Lower leg skin (tissue), 4 donors: Measurements from ENCODE around the gene SMIM28. TPM values are rescaled to one million over a fixed set of nuclear protein-coding genes. Genes with fewer than 3 reads are reported as not detected.

ENCODE experiments used
- DNase-seq, 2 donors: peaks; one replicate each; pipeline ENCODE4 v3.0.0-alpha.2; 2019; ENCODE audit warnings: low spot score in 2 of 2
- H3K4me3 ChIP-seq: fragments of 200-600 bp; sonication (generic); 2 replicates; pipeline ENCODE4 v1.5.1; 2017; ENCODE audit warnings: mild to moderate bottlenecking, low read depth; ENCODE audit not compliant: poor library complexity, severe bottlenecking
- POLR2A ChIP-seq, 2 donors: fragments of 450-650 bp; IDR thresholded peaks; one replicate each; pipeline ENCODE4 v1.6.1; 2016 to 2017; ENCODE audit warnings: antibody characterized with exemption in 2 of 2, mild to moderate bottlenecking in 1 of 2, moderate library complexity in 1 of 2
- whole genome bisulfite sequencing, 2 donors: methylation state at CpG; one replicate each; pipeline ENCODE4 v1.1.5; 2018; 5-methylcytosine and 5-hydroxymethylcytosine counted together
- intact Hi-C: fragments of 100-400 bp; cut with DNase I; formaldehyde crosslinking; loops from one replicate; pipeline ENCODE4 v1.15.0; 2023; ENCODE audit warnings: low total_unique reads
- total RNA-seq, 4 donors: library from RNA; depleted of rRNA; stranded (reverse); fragments of >200 nt; gene quantifications; one replicate each; pipeline ENCODE4 v1.1.0, GENCODE V29; 2016
- TF ChIP-seq, protein P1 (sequence below), 3 donors: fragments of 450-650 bp; IDR thresholded peaks; one replicate each; pipeline ENCODE4 v1.5.1; 2016; ENCODE audit warnings: antibody characterized with exemption in 3 of 3, mild to moderate bottlenecking in 3 of 3, moderate library complexity in 2 of 3

The SMIM28 gene
- total RNA-seq, result not detected

DNA sequence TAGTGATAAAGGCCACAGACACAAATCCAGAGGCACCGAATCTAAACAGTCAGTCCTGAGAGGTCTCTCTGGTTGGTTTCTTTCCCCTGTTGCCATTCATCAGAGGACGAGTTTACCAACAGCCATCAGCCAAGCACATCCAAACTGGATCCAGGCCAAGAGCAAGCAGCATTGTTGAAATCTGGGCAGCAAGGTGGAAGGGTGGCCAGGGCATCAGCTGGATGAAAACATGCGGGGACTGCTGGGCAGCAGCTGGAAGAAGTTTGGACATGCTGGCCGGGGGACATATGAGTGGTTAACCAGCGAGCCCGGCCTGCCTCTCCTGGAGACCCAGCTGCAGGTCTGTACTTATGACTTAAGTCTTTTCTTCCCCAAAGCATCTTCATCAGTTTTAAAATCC is at the start of gene SMIM28:
SMIM28 (plus strand) TSS at position 62 of the 400 bp plus-strand sequence; CDS start at position 230, 168 bp downstream.
- TF ChIP-seq POLR2A (IDR thresholded peaks at IDR 0.05), result no peak
- TF ChIP-seq, protein P1, sequence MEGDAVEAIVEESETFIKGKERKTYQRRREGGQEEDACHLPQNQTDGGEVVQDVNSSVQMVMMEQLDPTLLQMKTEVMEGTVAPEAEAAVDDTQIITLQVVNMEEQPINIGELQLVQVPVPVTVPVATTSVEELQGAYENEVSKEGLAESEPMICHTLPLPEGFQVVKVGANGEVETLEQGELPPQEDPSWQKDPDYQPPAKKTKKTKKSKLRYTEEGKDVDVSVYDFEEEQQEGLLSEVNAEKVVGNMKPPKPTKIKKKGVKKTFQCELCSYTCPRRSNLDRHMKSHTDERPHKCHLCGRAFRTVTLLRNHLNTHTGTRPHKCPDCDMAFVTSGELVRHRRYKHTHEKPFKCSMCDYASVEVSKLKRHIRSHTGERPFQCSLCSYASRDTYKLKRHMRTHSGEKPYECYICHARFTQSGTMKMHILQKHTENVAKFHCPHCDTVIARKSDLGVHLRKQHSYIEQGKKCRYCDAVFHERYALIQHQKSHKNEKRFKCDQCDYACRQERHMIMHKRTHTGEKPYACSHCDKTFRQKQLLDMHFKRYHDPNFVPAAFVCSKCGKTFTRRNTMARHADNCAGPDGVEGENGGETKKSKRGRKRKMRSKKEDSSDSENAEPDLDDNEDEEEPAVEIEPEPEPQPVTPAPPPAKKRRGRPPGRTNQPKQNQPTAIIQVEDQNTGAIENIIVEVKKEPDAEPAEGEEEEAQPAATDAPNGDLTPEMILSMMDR (IDR thresholded peaks at IDR 0.05), result no peak
- 75 to 87% methylated on average over 6 of the region's 6 CpGs for WGBS, 2 donors
- H3K4me3 ChIP-seq, result no peak within 1 kb of the TSS
- DNase-seq, result no peak
- intact Hi-C loops, result no loop called here

DNA sequence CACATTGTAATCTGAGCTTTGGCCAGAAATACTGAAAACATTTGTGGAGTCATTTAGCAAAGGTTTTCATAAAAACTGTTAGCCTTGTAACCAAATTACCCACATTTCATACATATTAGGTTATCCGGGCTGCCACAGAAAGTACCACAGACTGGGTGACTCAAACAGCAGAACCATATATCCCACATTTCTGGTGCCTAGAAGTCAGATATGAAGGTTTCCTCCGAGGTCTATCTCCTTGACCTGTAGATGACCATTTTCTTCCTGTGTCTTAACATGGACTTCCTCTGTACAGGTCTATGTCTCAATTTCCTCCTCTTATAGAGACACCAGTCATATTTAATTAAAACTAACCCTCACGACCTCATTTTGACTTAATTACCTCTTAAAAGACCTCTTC is 49.5 kb upstream of the SMIM28 start:
- WGBS, 2 donors, result 61 to 67% methylated on average over 3 of the region's 3 CpGs

DNA sequence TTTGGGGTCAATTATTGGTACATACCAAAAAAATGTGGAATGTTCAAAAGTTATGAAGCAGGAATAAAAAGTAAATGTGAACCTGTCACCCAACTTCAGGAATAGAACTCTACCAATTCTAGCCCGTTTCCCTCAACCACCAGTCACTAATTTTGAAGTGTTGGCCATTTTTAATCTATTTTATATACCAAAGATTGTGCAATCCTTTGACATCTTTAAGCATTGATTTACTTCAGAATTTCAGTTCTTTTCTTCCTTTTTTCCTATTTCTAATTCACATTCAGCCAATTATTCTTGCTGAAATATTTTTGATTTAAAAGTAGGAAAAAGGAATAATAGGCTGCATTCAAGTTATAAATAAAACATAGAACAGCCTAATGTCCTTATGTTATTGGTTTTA is 46.9 kb upstream of the SMIM28 start:
- H3K4me3 ChIP-seq, result no peak overlapping the region
- 92 to 93% methylated on average over 1 of the region's 1 CpG for WGBS, 2 donors

More for the DNA sequence above, 49.5 kb upstream of the SMIM28 start:
- TF ChIP-seq POLR2A (IDR thresholded peaks at IDR 0.05), result no peak
- TF ChIP-seq, protein P1 (IDR thresholded peaks at IDR 0.05), result no peak
- DNase-seq, result no peak
- intact Hi-C loops, result no loop called here
- no peak overlapping the region for H3K4me3 ChIP-seq

DNA sequence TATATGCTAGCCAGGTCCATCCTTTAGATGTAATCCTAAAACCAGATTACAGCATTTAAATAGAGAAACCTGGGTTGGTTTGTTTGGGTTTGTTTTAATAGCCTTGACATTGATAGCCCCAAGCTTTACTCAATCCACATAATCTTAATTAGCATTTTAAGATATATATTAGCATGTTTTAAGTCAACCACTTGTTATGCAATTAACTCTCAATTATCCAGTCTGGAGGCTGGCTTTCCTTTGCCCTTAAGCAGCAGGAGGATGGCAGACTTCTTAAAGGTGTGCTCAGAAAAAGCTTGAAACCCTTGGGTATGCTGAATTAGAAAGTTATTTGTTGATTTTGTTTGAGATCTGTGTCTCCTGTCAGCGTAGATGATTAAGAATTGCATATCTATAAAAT is 46.3 kb upstream of the SMIM28 start:
- TF ChIP-seq, protein P1 (IDR thresholded peaks at IDR 0.05), result no peak
- no peak for TF ChIP-seq POLR2A (IDR thresholded peaks at IDR 0.05)
- intact Hi-C loops, result no loop called here
- WGBS, 2 donors, result 68 to 85% methylated on average over 1 of the region's 1 CpG
- no peak overlapping the region for H3K4me3 ChIP-seq
- DNase-seq, result no peak

More for the DNA sequence above, 46.9 kb upstream of the SMIM28 start:
- no peak for DNase-seq
- intact Hi-C loops, result no loop called here
- TF ChIP-seq POLR2A (IDR thresholded peaks at IDR 0.05), result no peak
- TF ChIP-seq, protein P1 (IDR thresholded peaks at IDR 0.05), result no peak

DNA sequence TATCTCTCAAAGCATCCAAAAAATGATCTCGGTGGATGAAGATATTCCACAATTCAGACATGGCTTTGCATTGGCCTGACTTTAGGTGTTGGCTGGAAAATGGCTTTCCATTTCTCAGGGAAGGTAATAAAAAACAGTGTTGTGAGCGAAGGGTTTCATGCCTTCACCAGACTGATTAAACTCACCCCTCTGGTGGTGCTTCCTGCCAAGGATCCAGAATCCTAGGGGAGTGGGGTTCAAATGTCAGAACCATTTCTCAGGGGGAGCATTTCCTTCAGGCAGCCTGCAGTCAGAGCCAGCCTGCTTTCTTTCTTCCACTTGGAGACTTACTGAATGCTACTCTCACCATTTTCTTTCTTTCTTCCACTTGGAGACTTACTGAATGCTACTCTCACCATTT is 45.7 kb upstream of the SMIM28 start:
- no peak for TF ChIP-seq POLR2A (IDR thresholded peaks at IDR 0.05)
- TF ChIP-seq, protein P1 (IDR thresholded peaks at IDR 0.05), result no peak
- intact Hi-C loops, result no loop called here
- 77 to 79% methylated on average over 2 of the region's 2 CpGs for WGBS, 2 donors
- H3K4me3 ChIP-seq, result no peak overlapping the region
- DNase-seq, result no peak

DNA sequence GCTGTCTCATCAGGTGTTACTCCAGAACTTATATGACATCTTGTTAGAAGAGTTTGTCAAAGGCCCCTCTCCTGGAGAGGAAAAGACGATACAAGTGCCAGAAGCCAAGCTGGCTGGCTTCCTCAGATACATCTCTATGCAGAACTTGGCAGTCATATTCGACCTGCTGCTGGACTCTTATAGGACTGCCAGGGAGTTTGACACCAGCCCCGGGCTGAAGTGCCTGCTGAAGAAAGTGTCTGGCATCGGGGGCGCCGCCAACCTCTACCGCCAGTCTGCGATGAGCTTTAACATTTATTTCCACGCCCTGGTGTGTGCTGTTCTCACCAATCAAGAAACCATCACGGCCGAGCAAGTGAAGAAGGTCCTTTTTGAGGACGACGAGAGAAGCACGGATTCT is 43.7 kb upstream of the SMIM28 start:
- intact Hi-C loops, result no loop called here
- 91 to 94% methylated on average over 14 of the region's 14 CpGs for WGBS, 2 donors
- DNase-seq, result no peak
- TF ChIP-seq POLR2A (IDR thresholded peaks at IDR 0.05), result no peak
- TF ChIP-seq, protein P1 (IDR thresholded peaks at IDR 0.05), result no peak
- no peak overlapping the region for H3K4me3 ChIP-seq
